Heart left ventricle (tissue), 16 donors: ENCODE measurements around the gene ATF7. TPM values are rescaled to one million over a fixed set of nuclear protein-coding genes. Genes with fewer than 3 reads are reported as not detected.

Source experiments
- ATAC-seq, 4 donors: fragments of 200-7000 bp; cut with Tn5 transposase; one replicate each; pipeline ENCODE4 v1.9.1; 2020 to 2022; ENCODE audit warnings: moderate library complexity in 4 of 4, mild to moderate bottlenecking in 3 of 4, moderate number of reproducible peaks in 1 of 4
- DNase-seq, 5 donors: peaks; one replicate each; pipeline ENCODE4 v3.0.0-alpha.2; 2020
- H3K27ac ChIP-seq, 12 donors: fragments of 200-600 bp; sonication (generic) in 4 of 12; one replicate each; pipeline versions ENCODE4 v1.5.0 to v1.8.0; 2016 to 2022; ENCODE audit warnings: mild to moderate bottlenecking in 2 of 12
- H3K27me3 ChIP-seq, 9 donors: fragments of 200-600 bp; sonication (generic) in 2 of 9; one replicate each; pipeline versions ENCODE4 v1.5.1 to v1.8.0; 2016 to 2022; ENCODE audit warnings: mild to moderate bottlenecking in 3 of 9
- H3K36me3 ChIP-seq, 9 donors: fragments of 200-600 bp; sonication (generic) in 2 of 9; one replicate each; pipeline versions ENCODE4 v1.5.0 to v1.8.0; 2018 to 2022; ENCODE audit warnings: mild to moderate bottlenecking in 2 of 9
- H3K4me1 ChIP-seq, 12 donors: fragments of 200-600 bp; sonication (generic) in 4 of 12; one replicate each; pipeline versions ENCODE4 v1.5.0 to v1.8.0; 2016 to 2022; ENCODE audit warnings: mild to moderate bottlenecking in 3 of 12
- H3K4me3 ChIP-seq, 12 donors: fragments of 200-600 bp; sonication (generic) in 4 of 12; one replicate each; pipeline versions ENCODE4 v1.5.0 to v1.8.0; 2017 to 2022; ENCODE audit warnings: mild to moderate bottlenecking in 9 of 12, moderate library complexity in 4 of 12
- H3K9me3 ChIP-seq, 12 donors: fragments of 200-600 bp; sonication (generic) in 4 of 12; one replicate each; pipeline versions ENCODE4 v1.5.0 to v1.8.0; 2016 to 2022; ENCODE audit warnings: mild to moderate bottlenecking in 1 of 12
- POLR2A ChIP-seq, 2 donors: fragments of 450-650 bp; IDR thresholded peaks; one replicate each; pipeline ENCODE4 v1.6.1; 2017; ENCODE audit warnings: antibody characterized with exemption in 2 of 2, mild to moderate bottlenecking in 2 of 2, moderate library complexity in 2 of 2
- WGBS, 4 donors: extraction: QIAGEN DNeasy Blood & Tissue Kit in 2 of 4; methylation state at CpG; one replicate each; pipeline versions ENCODE4 v1.1.5 to v1.1.7; 2013 to 2018; 5-methylcytosine and 5-hydroxymethylcytosine counted together
- intact Hi-C, 10 donors: fragments of 100-400 bp; cut with DNase I; formaldehyde crosslinking; loops; one replicate each; pipeline versions ENCODE4 v1.11.1 to v1.14.2; 2022
- polyA plus RNA-seq, 2 donors: library from polyadenylated mRNA; stranded (reverse); fragments of 200-250 nt; gene quantifications; one replicate each; pipeline ENCODE4 v1.2.3, GENCODE V29; 2013
- total RNA-seq, 9 donors: library from RNA; depleted of rRNA in 2 of 9; stranded (reverse); fragments of >200 nt in 2 of 9; fragmentation: NEBNext Ultra II Directional in 3 of 9; extraction: Animal tissue kit (Norgen Biotek cat#: 25700) in 3 of 9; gene quantifications; one replicate each; pipeline versions ENCODE4 v1.1.0 to v1.2.4, GENCODE V29; 2016 to 2023
- TF ChIP-seq, protein P1 (sequence below), 12 donors: fragments of 200-600 bp; sonication (generic) in 4 of 12; IDR thresholded peaks; one replicate each; pipeline versions ENCODE4 v1.5.0 to v1.8.0; 2018 to 2022; ENCODE audit warnings: antibody characterized with exemption in 12 of 12, mild to moderate bottlenecking in 5 of 12
- donor health status: ischemic (EF 13 %, LVEDD 7.1; RV severe dilation, severe dysfunction).
- donor health status: healthy with polysubstance abuse.
- donor health status: DM: no; HTN: yes; CAD: no.
- donor health status: DM: no; HTN: no; CAD: no.
- donor health status: ischemic (EF 25% LVEDD 6.9; RV normal size, moderate dysfunction).
- donor health status: ischemic (EF 25% LVEDD 5.7; RV mildly dilated, moderate dysfunction).
- donor health status: healthy.
- donor health status: DM: yes; HTN: yes; CAD: no.
- donor health status: ischemic (EF 35%, LVEDD 5.7; RV mildly dilated, moderate dysfunction).
- donor health status: nonischemic (EF 11% LVEDD 7.7; RV severe dilation, severe dysfunction).
- donor health status: DM: yes; HTN: yes; CAD: no.
- donor health status: PGD.
- donor health status: ischemic (EF 29% LVEDD 5.4; RV normal size, mild dysfunction).
- donor health status: nonischemic (EF 23%, LVEDD 6.1; RV moderate dilation, normal function).

The ATF7 gene
- total and polyA plus RNA-seq, 11 donors, result 20.0 to 43.2 (median 31.8) TPM

DNA sequence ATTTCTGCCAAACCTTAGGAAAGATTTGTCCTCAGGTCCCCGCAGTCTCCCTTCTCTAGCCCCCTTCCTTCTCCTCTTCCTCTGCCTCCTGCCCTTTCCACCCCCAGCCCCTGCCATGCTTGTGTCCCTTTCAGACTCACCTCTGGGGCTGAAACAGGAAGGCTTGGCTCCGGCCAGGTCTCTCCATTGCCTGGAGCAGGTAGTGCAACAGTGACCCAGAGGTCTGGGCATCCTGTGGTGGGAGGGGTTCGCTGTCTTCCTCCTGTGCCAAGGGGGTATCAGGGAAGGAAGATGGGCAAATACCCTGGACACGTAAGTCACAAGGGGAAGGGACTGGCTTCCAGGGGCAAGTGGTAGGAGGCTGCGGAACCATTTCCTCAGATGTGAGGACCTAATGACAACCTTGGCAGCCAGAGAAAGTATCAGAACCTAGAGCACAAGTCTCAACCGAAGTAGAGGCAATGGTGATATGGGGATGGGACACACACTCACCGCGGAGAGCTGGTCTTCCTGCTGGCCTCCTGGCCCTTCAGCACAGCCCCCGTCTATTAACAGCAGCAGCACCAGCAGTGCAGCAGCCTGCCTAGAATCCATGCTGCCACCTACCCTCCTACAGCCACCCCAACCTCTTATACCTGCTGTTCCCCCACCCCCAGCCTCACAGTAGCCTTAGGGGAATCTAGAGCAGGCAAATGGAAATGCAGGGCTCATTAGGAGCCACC is 119.1 kb downstream of the ATF7 start, which contains the start of gene NPFF:
Gene NPFF, minus strand, starts transcription at position 604 of the 722 bp plus-strand sequence. Its CDS starts 10 bp downstream, at position 594.
- no peak for ATAC-seq
- H3K27ac ChIP-seq, result peak within 1 kb of the TSS in 5 of 12 donors; percentile 34 to 74 (median 51)
- intact Hi-C loops, result loop anchor here in 9 of 10 donors (2.0 to 10.0 kb wide), 7 partner anchors 80 to 292 kb away; partner anchors contain the start of genes AAAS (in 6 of the 9) and AMHR2 (in 1 of the 9)
- WGBS, 4 donors, result 82 to 88% (median 84%) methylated on average over 8 to 9 of the region's 9 CpGs
- TF ChIP-seq POLR2A (IDR thresholded peaks at IDR 0.05), result no peak
- TF ChIP-seq, protein P1, sequence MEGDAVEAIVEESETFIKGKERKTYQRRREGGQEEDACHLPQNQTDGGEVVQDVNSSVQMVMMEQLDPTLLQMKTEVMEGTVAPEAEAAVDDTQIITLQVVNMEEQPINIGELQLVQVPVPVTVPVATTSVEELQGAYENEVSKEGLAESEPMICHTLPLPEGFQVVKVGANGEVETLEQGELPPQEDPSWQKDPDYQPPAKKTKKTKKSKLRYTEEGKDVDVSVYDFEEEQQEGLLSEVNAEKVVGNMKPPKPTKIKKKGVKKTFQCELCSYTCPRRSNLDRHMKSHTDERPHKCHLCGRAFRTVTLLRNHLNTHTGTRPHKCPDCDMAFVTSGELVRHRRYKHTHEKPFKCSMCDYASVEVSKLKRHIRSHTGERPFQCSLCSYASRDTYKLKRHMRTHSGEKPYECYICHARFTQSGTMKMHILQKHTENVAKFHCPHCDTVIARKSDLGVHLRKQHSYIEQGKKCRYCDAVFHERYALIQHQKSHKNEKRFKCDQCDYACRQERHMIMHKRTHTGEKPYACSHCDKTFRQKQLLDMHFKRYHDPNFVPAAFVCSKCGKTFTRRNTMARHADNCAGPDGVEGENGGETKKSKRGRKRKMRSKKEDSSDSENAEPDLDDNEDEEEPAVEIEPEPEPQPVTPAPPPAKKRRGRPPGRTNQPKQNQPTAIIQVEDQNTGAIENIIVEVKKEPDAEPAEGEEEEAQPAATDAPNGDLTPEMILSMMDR (IDR thresholded peaks at IDR 0.05), result no peak
- no peak for DNase-seq
- H3K36me3 ChIP-seq, result peaks cover 0 to 61% (median 44%) of the 10 kb centered on the region in 9 donors
- no peak within 1 kb of the TSS for H3K4me3 ChIP-seq
- no peaks in the 10 kb centered on the region for H3K9me3 ChIP-seq
- no peaks in the 10 kb centered on the region for H3K27me3 ChIP-seq
- peaks cover 0 to 33% (median 21%) of the 10 kb centered on the region in 12 donors for H3K4me1 ChIP-seq

DNA sequence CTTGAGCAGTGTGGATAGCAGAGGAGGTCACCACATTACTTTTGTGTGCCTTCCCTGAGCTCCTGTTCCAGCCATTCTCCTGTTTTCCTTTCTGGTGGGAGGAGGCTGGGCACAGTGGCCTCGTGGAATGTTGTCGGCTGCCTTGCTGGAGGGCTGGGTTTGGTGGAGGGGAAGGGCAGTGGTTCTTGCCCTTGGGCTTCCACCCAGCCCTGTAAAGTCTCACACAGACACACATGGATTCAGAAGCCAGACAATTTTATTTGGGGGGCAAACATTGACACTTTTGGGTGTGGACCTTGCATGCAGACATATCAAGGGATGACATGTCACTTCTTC is 119.8 kb downstream of the ATF7 start:
- no peak overlapping the region for H3K4me3 ChIP-seq
- TF ChIP-seq, protein P1 (IDR thresholded peaks at IDR 0.05), result no peak
- no peak for TF ChIP-seq POLR2A (IDR thresholded peaks at IDR 0.05)
- intact Hi-C loops, result loop anchor here in 9 of 10 donors (2.0 to 10.0 kb wide), 7 partner anchors 79 to 292 kb away; partner anchors contain the start of genes AAAS (in 6 of the 9) and AMHR2 (in 1 of the 9)
- peaks cover 0 to 55% (median 38%) of the 10 kb centered on the region in 9 donors for H3K36me3 ChIP-seq
- no peaks in the 10 kb centered on the region for H3K27me3 ChIP-seq
- no peak overlapping the region for H3K27ac ChIP-seq
- H3K4me1 ChIP-seq, result peaks cover 5 to 40% (median 27%) of the 10 kb centered on the region in 12 donors
- WGBS, 4 donors, result 20 to 46% (median 29%) methylated on average over 2 of the region's 2 CpGs
- no peak for ATAC-seq
- no peaks in the 10 kb centered on the region for H3K9me3 ChIP-seq
- DNase-seq, result no peak

DNA sequence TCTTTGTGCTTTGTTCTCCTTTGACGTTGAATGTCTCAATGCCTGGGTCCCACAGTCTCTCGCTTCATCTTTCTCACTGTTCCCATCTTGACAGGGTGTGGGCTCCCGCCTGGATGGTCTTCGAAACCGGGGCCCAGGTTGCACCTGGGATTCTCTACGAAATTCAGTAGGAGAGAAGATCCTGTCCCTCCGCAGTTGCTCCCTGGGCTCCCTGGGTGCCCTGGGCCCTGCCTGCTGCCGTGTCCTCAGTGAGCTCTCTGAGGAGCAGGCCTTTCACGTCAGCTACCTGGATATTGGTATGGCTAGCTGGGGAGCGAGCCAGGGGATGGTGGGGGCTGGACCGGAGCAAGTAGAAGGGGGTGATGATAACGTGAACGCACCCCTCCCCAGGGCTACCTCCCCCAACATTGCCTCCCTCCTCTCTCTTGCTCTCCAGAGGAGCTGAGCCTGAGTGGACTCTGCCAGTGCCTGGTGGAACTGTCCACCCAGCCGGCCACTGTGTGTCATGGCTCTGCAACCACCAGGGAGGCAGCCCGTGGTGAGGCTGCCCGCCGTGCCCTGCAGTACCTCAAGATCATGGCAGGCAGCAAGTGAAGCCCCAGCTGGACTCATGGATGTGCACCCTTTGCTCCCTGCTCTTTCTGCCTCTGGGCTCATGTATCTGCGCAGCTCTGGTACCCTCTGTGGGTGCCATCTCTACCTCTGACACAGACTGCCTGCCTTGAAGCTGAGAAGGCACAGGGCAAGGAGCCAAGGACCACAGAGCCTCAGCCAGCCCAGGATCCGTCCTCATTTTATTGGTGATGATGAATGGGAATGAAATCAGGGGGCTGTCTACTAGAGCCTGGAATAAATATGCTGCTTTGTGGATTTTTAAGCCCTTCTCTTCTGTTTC is 120.4 kb downstream of the ATF7 start:
- H3K4me1 ChIP-seq, result peaks cover 5 to 40% (median 27%) of the 10 kb centered on the region in 12 donors
- H3K27ac ChIP-seq, result peak overlapping the region in 1 of 12 donors; percentile 10
- peaks cover 0 to 49% (median 32%) of the 10 kb centered on the region in 9 donors for H3K36me3 ChIP-seq
- no peaks in the 10 kb centered on the region for H3K9me3 ChIP-seq
- no peak overlapping the region for H3K4me3 ChIP-seq
- no peaks in the 10 kb centered on the region for H3K27me3 ChIP-seq
- DNase-seq, result no peak
- WGBS, 4 donors, result 83 to 90% (median 85%) methylated on average over 13 to 19 of the region's 19 CpGs
- intact Hi-C loops, result loop anchor here in 9 of 10 donors (2.0 to 10.0 kb wide), 7 partner anchors 79 to 291 kb away; partner anchors contain the start of genes AAAS (in 6 of the 9) and AMHR2 (in 1 of the 9)
- no peak for TF ChIP-seq POLR2A (IDR thresholded peaks at IDR 0.05)
- TF ChIP-seq, protein P1 (IDR thresholded peaks at IDR 0.05), result no peak
- no peak for ATAC-seq
